ENCODE measurements around the gene OR5M11.

GRCh38 chr11:56522008-56522407 is 21.0 kb downstream of the OR5M11 start:
- TF ChIP-seq CTCF (IDR thresholded peaks at IDR 0.05): peak; percentile 43; the same call in 1 of the 2 replicates
- TF ChIP-seq ZFX (IDR thresholded peaks at IDR 0.05; ENCODE audit: borderline replicate concordance): no peak
